Transverse colon (tissue), 4 donors: Measurements from ENCODE around the gene BANP.

Experiments
- POLR2A ChIP-seq: fragments of 450-650 bp; IDR thresholded peaks from one replicate; pipeline ENCODE4 v1.6.1; 2016; ENCODE audit warnings: antibody characterized with exemption, mild to moderate bottlenecking, moderate library complexity
- POLR2AphosphoS5 ChIP-seq, 3 donors: sonication (generic); formaldehyde crosslinking; IDR thresholded peaks; one replicate each; pipeline ENCODE4 v1.6.1; 2016; ENCODE audit warnings: antibody characterized with exemption in 3 of 3
- TF ChIP-seq, protein P1 (sequence below), 5 experiments: fragments of 200-600 bp in 3 of 5; fragments of 450-650 bp in 2 of 5; sonication (generic) in 3 of 5; IDR thresholded peaks; 1 replicate in 2 of 5; 2 replicates in 3 of 5; pipeline ENCODE4 v1.5.1; 2016 to 2017; ENCODE audit warnings: antibody characterized with exemption in 5 of 5, inconsistent platforms in 3 of 5, mild to moderate bottlenecking in 2 of 5, moderate library complexity in 1 of 5

DNA sequence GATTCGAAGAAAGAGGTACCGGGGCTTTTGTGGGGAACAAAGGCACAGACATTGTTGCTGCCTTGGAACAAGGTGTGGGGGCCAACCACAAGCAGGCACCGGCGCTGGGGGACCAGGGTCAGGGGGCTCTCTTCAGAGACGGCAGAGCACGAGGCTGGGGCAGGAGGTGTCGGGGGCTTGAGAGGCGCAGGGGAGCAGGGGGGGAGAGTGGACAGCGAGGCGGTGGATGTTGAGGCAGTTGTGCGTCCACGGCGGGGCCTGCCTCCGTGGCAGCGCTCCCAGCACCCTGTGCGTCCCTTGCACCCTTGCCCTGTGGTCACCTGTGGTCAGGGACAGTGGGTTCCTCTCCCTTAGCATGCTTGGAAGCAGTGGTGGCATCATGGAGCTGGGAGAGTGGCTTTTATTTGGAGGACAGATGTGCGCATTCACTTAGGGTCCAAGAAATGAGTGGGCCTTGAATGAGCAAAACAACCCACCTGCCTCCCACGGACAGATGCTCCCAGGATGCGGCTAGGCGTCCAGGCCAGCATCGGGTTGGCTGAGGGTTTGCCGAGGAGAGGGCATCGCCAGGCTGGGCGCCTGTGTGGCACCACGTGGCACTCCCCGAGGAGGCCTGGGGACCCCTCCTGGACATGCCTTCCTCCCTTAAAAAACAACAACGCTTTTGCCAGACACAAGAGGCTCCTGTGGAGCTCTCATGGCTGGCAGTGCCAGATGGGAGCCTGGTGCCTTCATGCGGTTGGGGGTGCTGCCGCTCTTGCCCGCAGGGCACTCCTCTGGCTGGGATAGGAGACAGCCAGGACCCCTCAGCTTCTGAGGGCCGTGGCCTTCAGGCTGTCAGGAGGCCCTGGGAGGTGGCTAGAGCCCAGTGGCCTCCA is 113.0 kb downstream of the BANP start:
- TF ChIP-seq, protein P1, sequence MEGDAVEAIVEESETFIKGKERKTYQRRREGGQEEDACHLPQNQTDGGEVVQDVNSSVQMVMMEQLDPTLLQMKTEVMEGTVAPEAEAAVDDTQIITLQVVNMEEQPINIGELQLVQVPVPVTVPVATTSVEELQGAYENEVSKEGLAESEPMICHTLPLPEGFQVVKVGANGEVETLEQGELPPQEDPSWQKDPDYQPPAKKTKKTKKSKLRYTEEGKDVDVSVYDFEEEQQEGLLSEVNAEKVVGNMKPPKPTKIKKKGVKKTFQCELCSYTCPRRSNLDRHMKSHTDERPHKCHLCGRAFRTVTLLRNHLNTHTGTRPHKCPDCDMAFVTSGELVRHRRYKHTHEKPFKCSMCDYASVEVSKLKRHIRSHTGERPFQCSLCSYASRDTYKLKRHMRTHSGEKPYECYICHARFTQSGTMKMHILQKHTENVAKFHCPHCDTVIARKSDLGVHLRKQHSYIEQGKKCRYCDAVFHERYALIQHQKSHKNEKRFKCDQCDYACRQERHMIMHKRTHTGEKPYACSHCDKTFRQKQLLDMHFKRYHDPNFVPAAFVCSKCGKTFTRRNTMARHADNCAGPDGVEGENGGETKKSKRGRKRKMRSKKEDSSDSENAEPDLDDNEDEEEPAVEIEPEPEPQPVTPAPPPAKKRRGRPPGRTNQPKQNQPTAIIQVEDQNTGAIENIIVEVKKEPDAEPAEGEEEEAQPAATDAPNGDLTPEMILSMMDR (IDR thresholded peaks at IDR 0.05): no peak
- TF ChIP-seq POLR2AphosphoS5 (IDR thresholded peaks at IDR 0.05) (no peak), POLR2A (no peak)
